A673 (cell line): Measurements from ENCODE around the gene CCL28.

Experiments used
- CTCF ChIP-seq: fragments of 300-800, 200-600 bp; sonication (generic); conservative IDR thresholded peaks from 2 replicates; pipeline ENCODE4 v1.5.1; 2017; ENCODE audit warnings: low read depth, mild to moderate bottlenecking, antibody characterized with exemption, low read length, moderate library complexity, mixed read lengths
- EZH2 ChIP-seq: fragments of 200-600 bp; sonication (generic); IDR thresholded peaks from 2 replicates; pipeline ENCODE4 v1.6.1; 2017; ENCODE audit warnings: borderline replicate concordance, low read depth, mild to moderate bottlenecking, mixed read lengths, antibody characterized with exemption, low read length; ENCODE audit not compliant: poor library complexity, severe bottlenecking

DNA sequence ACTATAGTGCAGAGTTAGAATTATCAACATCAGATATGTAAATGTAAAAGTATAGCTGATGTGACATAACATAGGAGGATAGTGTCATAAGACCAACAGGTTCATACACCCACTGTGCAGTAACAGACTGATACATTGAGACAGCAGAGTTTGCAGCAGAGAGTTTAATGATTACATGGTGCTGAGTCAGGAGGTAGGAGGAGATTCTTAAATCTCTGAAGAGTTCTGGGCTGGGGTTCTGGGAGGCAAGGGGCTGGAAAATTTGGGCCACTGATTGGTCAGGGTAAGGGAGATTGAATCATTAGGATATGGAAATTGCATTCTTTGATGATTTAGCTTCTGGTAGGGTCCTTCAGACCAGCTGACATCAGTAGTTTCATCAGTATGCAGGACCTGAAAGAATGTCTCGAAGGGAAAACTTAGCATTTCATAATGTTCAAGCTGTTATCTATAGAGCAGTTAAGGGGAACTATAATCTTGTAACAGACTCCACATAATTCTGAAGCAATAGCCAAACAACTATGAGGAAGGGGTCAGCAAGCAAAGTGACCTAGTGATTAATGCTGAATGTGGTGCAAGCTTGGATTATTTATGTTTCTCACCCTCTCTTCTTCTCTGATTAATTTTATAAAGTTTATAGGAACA is 35.6 kb downstream of the CCL28 start:
- TF ChIP-seq CTCF (no peak), EZH2 (no peak)
